SK-N-SH treated with all-trans-retinoic acid at 6 μM for 48 hours (cell line): ENCODE measurements around the gene FILIP1.

Source experiments
- ATAC-seq: fragments of 200-7000 bp; cut with Tn5 transposase; 3 replicates; pipeline ENCODE4 v1.9.1; 2020; ENCODE audit warnings: mild to moderate bottlenecking, moderate library complexity
- ARNTL ChIP-seq: fragments of 450-650 bp; formaldehyde crosslinking; IDR thresholded peaks from 2 replicates; pipeline ENCODE4 v1.5.0; 2020; ENCODE audit warnings: low read depth, mild to moderate bottlenecking, moderate library complexity, borderline replicate concordance
- BACH2 ChIP-seq: fragments of 250-450 bp; sonication (Bioruptor Pico); IDR thresholded peaks from 2 replicates; pipeline ENCODE4 v1.9.0; 2021; ENCODE audit warnings: mild to moderate bottlenecking, borderline replicate concordance
- CSDC2 ChIP-seq: fragments of 250-450 bp; sonication (Bioruptor Pico); IDR thresholded peaks from 2 replicates; pipeline ENCODE4 v1.5.0; 2020; ENCODE audit warnings: mild to moderate bottlenecking, moderate library complexity
- CSRNP3 ChIP-seq: fragments of 250-450 bp; sonication (Bioruptor Pico); IDR thresholded peaks from 2 replicates; pipeline ENCODE4 v1.5.1; 2021; ENCODE audit warnings: mild to moderate bottlenecking, moderate library complexity
- ESRRG ChIP-seq: fragments of 250-450 bp; sonication (Bioruptor Pico); IDR thresholded peaks from 2 replicates; pipeline ENCODE4 v1.6.1; 2021; ENCODE audit warnings: mild to moderate bottlenecking
- OSR1 ChIP-seq: fragments of 250-450 bp; sonication (Bioruptor Pico); IDR thresholded peaks from 2 replicates; pipeline ENCODE4 v1.8.0; 2022; ENCODE audit warnings: moderate library complexity, mild to moderate bottlenecking, inconsistent platforms
- POU6F1 ChIP-seq: fragments of 250-450 bp; sonication (Bioruptor Pico); IDR thresholded peaks from 2 replicates; pipeline ENCODE4 v1.8.0; 2021; ENCODE audit warnings: low read depth, mild to moderate bottlenecking, moderate library complexity, borderline replicate concordance
- PPARA ChIP-seq: fragments of 250-450 bp; sonication (Bioruptor Pico); IDR thresholded peaks from 2 replicates; pipeline ENCODE4 v1.5.0; 2020; ENCODE audit warnings: mild to moderate bottlenecking, borderline replicate concordance
- SNAI2 ChIP-seq: fragments of 250-450 bp; sonication (Bioruptor Pico); IDR thresholded peaks from 2 replicates; pipeline ENCODE4 v1.5.0; 2020; ENCODE audit warnings: mild to moderate bottlenecking, moderate library complexity
- TCF4 ChIP-seq: fragments of 250-450 bp; sonication (Bioruptor Pico); IDR thresholded peaks from 2 replicates; pipeline ENCODE4 v1.8.0; 2021; ENCODE audit warnings: mild to moderate bottlenecking, moderate library complexity, borderline replicate concordance
- TOX ChIP-seq: fragments of 250-450 bp; sonication (Bioruptor Pico); IDR thresholded peaks from 2 replicates; pipeline ENCODE4 v1.8.0; 2021; ENCODE audit warnings: mild to moderate bottlenecking, moderate library complexity, borderline replicate concordance
- TSHZ2 ChIP-seq: fragments of 250-450 bp; sonication (Bioruptor Pico); IDR thresholded peaks from 2 replicates; pipeline ENCODE4 v1.5.0; 2020; ENCODE audit warnings: mild to moderate bottlenecking, moderate library complexity
- ZC3H10 ChIP-seq: fragments of 250-450 bp; sonication (Bioruptor Pico); IDR thresholded peaks from 2 replicates; pipeline ENCODE4 v1.5.1; 2021; ENCODE audit warnings: mild to moderate bottlenecking, moderate library complexity
- ZNF565 ChIP-seq: fragments of 450-650 bp; formaldehyde crosslinking; conservative IDR thresholded peaks from 2 replicates; pipeline ENCODE4 v1.5.0; 2020; ENCODE audit warnings: low read depth, mild to moderate bottlenecking, moderate library complexity
- ZNF70 ChIP-seq: fragments of 450-650 bp; formaldehyde crosslinking; IDR thresholded peaks from 2 replicates; pipeline ENCODE4 v1.5.0; 2020; ENCODE audit warnings: mild to moderate bottlenecking, moderate library complexity
- ZNF8 ChIP-seq: fragments of 450-650 bp; formaldehyde crosslinking; IDR thresholded peaks from 2 replicates; pipeline ENCODE4 v1.5.0; 2020; ENCODE audit warnings: mild to moderate bottlenecking, moderate library complexity

Gene FILIP1

GRCh38 chr6:75486850-75487518, 6.6 kb downstream of the FILIP1 start:
- TF ChIP-seq BACH2 (CRISPR knock-in tag) (no peak), TOX (CRISPR knock-in tag) (no peak), CSRNP3 (no peak), SNAI2 (CRISPR knock-in tag) (no peak), PPARA (CRISPR knock-in tag) (no peak), POU6F1 (CRISPR knock-in tag) (no peak), ARNTL (no peak), ZNF565 (no peak), ESRRG (CRISPR knock-in tag) (no peak)
- TF ChIP-seq, all 23 proteins: peak for 0
- ATAC-seq: no peak

- no peak for ATAC-seq
- no peak for TF ChIP-seq TSHZ2 (CRISPR knock-in tag)
- TF ChIP-seq POU6F1 (CRISPR knock-in tag): no peak
- no peak for TF ChIP-seq ZNF565
- TF ChIP-seq TCF4 (CRISPR knock-in tag): no peak
- no peak for TF ChIP-seq OSR1
- TF ChIP-seq ZNF8 (CRISPR knock-in tag): no peak
- TF ChIP-seq CSDC2 (CRISPR knock-in tag): no peak
- TF ChIP-seq ZC3H10 (CRISPR knock-in tag): no peak
- no peak for TF ChIP-seq ZNF70
- TF ChIP-seq TOX (CRISPR knock-in tag): no peak
- TF ChIP-seq ARNTL: no peak
- no peak for TF ChIP-seq CSRNP3
These were observed 9.1 kb downstream of the FILIP1 start for GRCh38 chr6:75484535-75484934.

GRCh38 chr6:75483136-75483952, 10.3 kb downstream of the FILIP1 start:
- no peak for TF ChIP-seq SNAI2 (CRISPR knock-in tag)
- TF ChIP-seq CSRNP3: no peak
- no peak for ATAC-seq
